ENCODE data around the gene FOXN3.

The FOXN3 gene

DNA sequence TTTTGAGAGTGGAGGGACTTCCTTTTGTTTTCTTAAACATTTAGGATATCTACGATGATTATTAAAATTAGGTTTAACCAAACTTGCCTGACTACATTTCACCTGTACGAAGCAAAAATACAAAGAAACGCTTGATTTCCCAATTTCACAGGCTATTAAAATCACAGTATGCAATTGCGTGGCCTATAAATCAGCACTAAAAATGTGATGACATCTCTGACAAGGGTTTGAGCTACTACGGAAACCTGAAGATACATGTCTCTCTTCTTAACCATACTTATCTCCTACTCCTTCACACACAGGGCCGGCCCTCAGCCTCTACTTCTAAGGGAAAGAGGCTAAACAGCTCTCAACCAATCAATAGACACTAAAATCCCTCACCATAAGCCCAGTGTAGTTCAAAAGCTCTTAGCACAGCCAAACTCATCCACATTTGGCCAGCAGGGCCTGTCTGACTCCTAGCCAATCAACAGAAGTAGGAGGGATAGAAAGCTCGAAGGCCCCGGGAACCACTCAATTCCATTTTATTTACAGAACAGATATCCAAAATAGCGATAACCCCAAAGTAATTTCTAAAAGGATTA lies 137.3 kb downstream of the FOXN3 start:
- Histone ChIP-seq H3K27ac (replicated peaks) (no peak overlapping the region), H3K4me3 (replicated peaks; ENCODE audit: insufficient read depth, low read length) (no peak overlapping the region), H3K27me3 (ENCODE audit: insufficient read depth, poor library complexity, severe bottlenecking) (no peaks in the 10 kb centered on the region)
- TF ChIP-seq REST (IDR thresholded peaks at IDR 0.05; ENCODE audit: insufficient replicate concordance, low read depth) (no peak), GABPA (IDR thresholded peaks at IDR 0.05; ENCODE audit: low read depth) (no peak), SPI1 (IDR thresholded peaks at IDR 0.05; ENCODE audit: borderline replicate concordance, low read depth) (no peak), POLR2AphosphoS5 (IDR thresholded peaks at IDR 0.05; ENCODE audit: low read depth) (no peak)
- TF ChIP-seq, protein P1, sequence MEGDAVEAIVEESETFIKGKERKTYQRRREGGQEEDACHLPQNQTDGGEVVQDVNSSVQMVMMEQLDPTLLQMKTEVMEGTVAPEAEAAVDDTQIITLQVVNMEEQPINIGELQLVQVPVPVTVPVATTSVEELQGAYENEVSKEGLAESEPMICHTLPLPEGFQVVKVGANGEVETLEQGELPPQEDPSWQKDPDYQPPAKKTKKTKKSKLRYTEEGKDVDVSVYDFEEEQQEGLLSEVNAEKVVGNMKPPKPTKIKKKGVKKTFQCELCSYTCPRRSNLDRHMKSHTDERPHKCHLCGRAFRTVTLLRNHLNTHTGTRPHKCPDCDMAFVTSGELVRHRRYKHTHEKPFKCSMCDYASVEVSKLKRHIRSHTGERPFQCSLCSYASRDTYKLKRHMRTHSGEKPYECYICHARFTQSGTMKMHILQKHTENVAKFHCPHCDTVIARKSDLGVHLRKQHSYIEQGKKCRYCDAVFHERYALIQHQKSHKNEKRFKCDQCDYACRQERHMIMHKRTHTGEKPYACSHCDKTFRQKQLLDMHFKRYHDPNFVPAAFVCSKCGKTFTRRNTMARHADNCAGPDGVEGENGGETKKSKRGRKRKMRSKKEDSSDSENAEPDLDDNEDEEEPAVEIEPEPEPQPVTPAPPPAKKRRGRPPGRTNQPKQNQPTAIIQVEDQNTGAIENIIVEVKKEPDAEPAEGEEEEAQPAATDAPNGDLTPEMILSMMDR (IDR thresholded peaks at IDR 0.05; ENCODE audit: insufficient read depth, low read length): no peak
- DNase-seq (ENCODE audit: low read depth in 1 of 2, low spot score in 1 of 2): no peak

DNA sequence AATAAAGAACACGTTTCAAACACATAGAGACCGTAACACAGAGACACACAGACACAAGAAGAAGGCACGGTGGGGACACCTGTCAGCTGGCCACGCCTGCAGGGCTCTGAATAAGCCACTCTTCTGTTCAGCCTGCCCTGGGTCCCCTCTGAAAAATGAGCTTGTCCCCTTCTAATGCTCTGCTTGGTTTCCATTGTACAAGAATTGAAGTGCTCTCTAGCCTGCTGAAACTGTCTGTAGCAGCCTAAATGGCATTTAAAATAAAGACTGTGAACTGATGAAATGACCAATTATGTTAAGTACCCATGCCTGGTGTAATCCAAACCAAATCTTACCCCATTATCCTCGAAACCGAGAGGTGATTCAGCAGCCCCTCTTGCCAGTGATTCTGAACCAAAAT lies 139.8 kb downstream of the FOXN3 start:
- no peak overlapping the region for H3K27ac ChIP-seq (replicated peaks)
- H3K27me3 ChIP-seq (ENCODE audit: insufficient read depth, poor library complexity, severe bottlenecking): no peaks in the 10 kb centered on the region
- no peak overlapping the region for H3K4me3 ChIP-seq (replicated peaks; ENCODE audit: insufficient read depth, low read length)
- no peak for TF ChIP-seq REST (IDR thresholded peaks at IDR 0.05; ENCODE audit: insufficient replicate concordance, low read depth)
- TF ChIP-seq, protein P1 (IDR thresholded peaks at IDR 0.05; ENCODE audit: insufficient read depth, low read length): no peak
- TF ChIP-seq SPI1 (IDR thresholded peaks at IDR 0.05; ENCODE audit: borderline replicate concordance, low read depth): no peak
- TF ChIP-seq GABPA (IDR thresholded peaks at IDR 0.05; ENCODE audit: low read depth): no peak
- no peak for TF ChIP-seq POLR2AphosphoS5 (IDR thresholded peaks at IDR 0.05; ENCODE audit: low read depth)
- DNase-seq (ENCODE audit: low read depth in 1 of 2, low spot score in 1 of 2): no peak

DNA sequence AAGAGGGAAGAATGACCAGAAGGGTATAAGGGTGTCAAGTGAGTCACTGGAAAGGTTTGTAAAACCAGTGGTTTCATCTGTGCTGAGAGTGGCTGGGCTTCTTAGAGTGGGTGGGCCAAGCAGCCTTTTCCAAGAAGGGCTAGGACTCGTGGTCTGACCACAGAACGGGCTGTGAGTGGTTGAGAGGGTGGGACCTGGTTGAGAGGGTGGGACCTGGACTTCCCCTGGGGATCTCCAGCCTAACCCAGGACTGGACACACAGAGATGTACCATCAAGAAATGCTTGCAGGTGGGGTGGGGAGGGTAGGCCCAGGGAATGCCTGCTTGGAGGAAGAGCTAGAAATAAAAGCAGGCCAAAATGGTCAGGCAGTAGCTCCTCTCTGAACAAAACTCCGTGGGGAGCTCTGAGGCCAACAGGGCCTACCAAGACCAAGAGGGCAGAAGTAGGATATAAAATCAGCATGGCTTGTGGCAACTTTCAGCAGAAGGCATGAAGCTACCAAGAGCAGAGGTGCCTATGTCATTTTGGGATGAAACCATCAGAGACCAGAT lies 140.5 kb downstream of the FOXN3 start:
- no peak overlapping the region for H3K27ac ChIP-seq (replicated peaks)
- TF ChIP-seq REST (IDR thresholded peaks at IDR 0.05; ENCODE audit: insufficient replicate concordance, low read depth) (no peak), SPI1 (IDR thresholded peaks at IDR 0.05; ENCODE audit: borderline replicate concordance, low read depth) (no peak), POLR2AphosphoS5 (IDR thresholded peaks at IDR 0.05; ENCODE audit: low read depth) (no peak), GABPA (IDR thresholded peaks at IDR 0.05; ENCODE audit: low read depth) (no peak)
- TF ChIP-seq, protein P1 (IDR thresholded peaks at IDR 0.05; ENCODE audit: insufficient read depth, low read length): no peak
- no peak overlapping the region for H3K4me3 ChIP-seq (replicated peaks; ENCODE audit: insufficient read depth, low read length)
- H3K27me3 ChIP-seq (ENCODE audit: insufficient read depth, poor library complexity, severe bottlenecking): no peaks in the 10 kb centered on the region
- DNase-seq (ENCODE audit: low read depth in 1 of 2, low spot score in 1 of 2): no peak

Measured in HL-60 (cell line).